H9 (cell line): ENCODE data around the gene METTL22. TPM values are rescaled to one million over a fixed set of nuclear protein-coding genes. Genes with fewer than 3 reads are reported as not detected.

Experiments used
- DNase-seq: peaks from one replicate; pipeline ENCODE4 v3.0.0-alpha.2; 2017
- H2AFZ ChIP-seq: one replicate; pipeline ENCODE4 v1.6.1; 2013; ENCODE audit warnings: mild to moderate bottlenecking, low read length, control low read depth, moderate library complexity
- H2AK5ac ChIP-seq: 2 replicates; pipeline ENCODE4 v1.6.1; 2013; ENCODE audit warnings: low read length, control low read depth, mixed read lengths; ENCODE audit not compliant: insufficient read length
- H2BK120ac ChIP-seq: one replicate; pipeline ENCODE4 v1.6.1; 2013; ENCODE audit warnings: low read depth, mild to moderate bottlenecking, low read length, control low read depth, inconsistent platforms; ENCODE audit not compliant: poor library complexity, severe bottlenecking
- H2BK12ac ChIP-seq: 2 replicates; pipeline ENCODE4 v1.6.1; 2013; ENCODE audit warnings: low read length, control low read depth, mixed read lengths, low read depth; ENCODE audit not compliant: insufficient read length
- H2BK15ac ChIP-seq: 2 replicates; pipeline ENCODE4 v1.6.1; 2013; ENCODE audit warnings: low read depth, low read length, control low read depth
- H2BK20ac ChIP-seq: one replicate; pipeline ENCODE4 v1.6.1; 2013; ENCODE audit warnings: low read depth, mild to moderate bottlenecking, low read length, control low read depth, inconsistent platforms; ENCODE audit not compliant: poor library complexity, severe bottlenecking
- H2BK5ac ChIP-seq: 2 replicates; pipeline ENCODE4 v1.6.1; 2013; ENCODE audit warnings: low read length, control low read depth, mixed read lengths; ENCODE audit not compliant: insufficient read length
- H3K14ac ChIP-seq: 2 replicates; pipeline ENCODE4 v1.6.1; 2013; ENCODE audit warnings: low read length, control low read depth; ENCODE audit not compliant: insufficient read depth
- H3K18ac ChIP-seq: 2 replicates; pipeline ENCODE4 v1.6.1; 2013; ENCODE audit warnings: low read depth, mild to moderate bottlenecking, mixed read lengths, low read length, control low read depth; ENCODE audit not compliant: insufficient read length
- H3K23ac ChIP-seq: 2 replicates; pipeline ENCODE4 v1.6.1; 2013; ENCODE audit warnings: low read length, control low read depth, mixed read lengths, low read depth; ENCODE audit not compliant: insufficient read length
- H3K23me2 ChIP-seq: 2 replicates; pipeline ENCODE4 v1.6.1; 2013; ENCODE audit warnings: low read depth, mild to moderate bottlenecking, mixed read lengths, low read length, control low read depth; ENCODE audit not compliant: insufficient read length, poor library complexity, severe bottlenecking
- H3K27ac ChIP-seq: 2 replicates; pipeline ENCODE4 v1.5.1; 2013; ENCODE audit warnings: low read length, control low read depth, mixed read lengths, low read depth; ENCODE audit not compliant: insufficient read length
- H3K27me3 ChIP-seq: 2 replicates; pipeline ENCODE4 v1.6.1; 2013; ENCODE audit warnings: low read length, control low read depth, inconsistent platforms; ENCODE audit not compliant: insufficient read depth
- H3K4ac ChIP-seq: 2 replicates; pipeline ENCODE4 v1.6.1; 2013; ENCODE audit warnings: low read depth, mild to moderate bottlenecking, control low read depth, inconsistent platforms, low read length, moderate library complexity
- H3K4me1 ChIP-seq: 2 replicates; pipeline ENCODE4 v1.6.1; 2013; ENCODE audit warnings: low read length, control low read depth, inconsistent platforms; ENCODE audit not compliant: insufficient read depth
- H3K4me2 ChIP-seq: 2 replicates; pipeline ENCODE4 v1.6.1; 2013; ENCODE audit warnings: low read length, control low read depth, mixed read lengths; ENCODE audit not compliant: insufficient read length, insufficient read depth
- H3K56ac ChIP-seq: 2 replicates; pipeline ENCODE4 v1.6.1; 2013; ENCODE audit warnings: low read depth, mild to moderate bottlenecking, mixed read lengths, low read length, control low read depth; ENCODE audit not compliant: insufficient read length
- H3K79me1 ChIP-seq: 2 replicates; pipeline ENCODE4 v1.6.1; 2013; ENCODE audit warnings: low read depth, mild to moderate bottlenecking, moderate library complexity, low read length, control low read depth, inconsistent platforms; ENCODE audit not compliant: insufficient read depth, poor library complexity, severe bottlenecking
- H3K79me2 ChIP-seq: 2 replicates; pipeline ENCODE4 v1.6.1; 2013; ENCODE audit warnings: low read length, control low read depth, inconsistent platforms; ENCODE audit not compliant: insufficient read depth
- H3K9ac ChIP-seq: 2 replicates; pipeline ENCODE4 v1.6.1; 2013; ENCODE audit warnings: low read length, control low read depth, mixed read lengths; ENCODE audit not compliant: insufficient read length; ENCODE audit errors: extremely low read depth
- H3K9me3 ChIP-seq: one replicate; pipeline ENCODE4 v1.6.1; 2013; ENCODE audit warnings: low read depth, low read length, inconsistent platforms; ENCODE audit not compliant: control insufficient read depth
- H3T11ph ChIP-seq: one replicate; pipeline ENCODE4 v1.6.1; 2013; ENCODE audit warnings: mild to moderate bottlenecking, low read length, control low read depth, inconsistent platforms
- H4K20me1 ChIP-seq: one replicate; pipeline ENCODE4 v1.6.1; 2013; ENCODE audit not compliant: control insufficient read depth, insufficient read length, insufficient read depth
- H4K5ac ChIP-seq: 2 replicates; pipeline ENCODE4 v1.6.1; 2013; ENCODE audit warnings: low read depth, mild to moderate bottlenecking, mixed read lengths, low read length, control low read depth; ENCODE audit not compliant: insufficient read length
- H4K8ac ChIP-seq: replicated peaks from 2 replicates; pipeline ENCODE4 v1.6.1; 2013; ENCODE audit warnings: low read length, control low read depth, mixed read lengths, low read depth; ENCODE audit not compliant: insufficient read length
- H4K91ac ChIP-seq: 2 replicates; pipeline ENCODE4 v1.6.1; 2013; ENCODE audit warnings: low read depth, mild to moderate bottlenecking, moderate library complexity, mixed read lengths, low read length, control low read depth; ENCODE audit not compliant: insufficient read length
- H3K27ac Mint-ChIP-seq, 3 experiments: 2 replicates in 2 of 3; 3 replicates in 1 of 3; pipeline ENCODE4 v1.8.0; 2020 to 2021; ENCODE audit warnings: mixed read lengths in 3 of 3, mild to moderate bottlenecking in 1 of 3, moderate library complexity in 1 of 3
- H3K27me3 Mint-ChIP-seq: 2 replicates; pipeline ENCODE4 v1.8.0; 2021; ENCODE audit warnings: low read depth, mild to moderate bottlenecking, moderate library complexity, mixed read lengths
- H3K36me3 Mint-ChIP-seq, 3 experiments: 2 replicates in 2 of 3; 3 replicates in 1 of 3; pipeline ENCODE4 v1.8.0; 2020 to 2021; ENCODE audit warnings: low read depth in 3 of 3, mixed read lengths in 3 of 3; ENCODE audit not compliant: insufficient read depth in 1 of 3
- H3K4me1 Mint-ChIP-seq, 2 experiments: 2 replicates each; pipeline ENCODE4 v1.8.0; 2020; ENCODE audit warnings: mixed read lengths in 2 of 2
- H3K4me3 Mint-ChIP-seq, 2 experiments: 2 replicates in 1 of 2; 3 replicates in 1 of 2; pipeline ENCODE4 v1.8.0; 2020 to 2021; ENCODE audit warnings: mild to moderate bottlenecking in 2 of 2, mixed read lengths in 2 of 2, moderate library complexity in 1 of 2
- H3K9me3 Mint-ChIP-seq, 2 experiments: 2 replicates in 1 of 2; 3 replicates in 1 of 2; pipeline ENCODE4 v1.8.0; 2020; ENCODE audit warnings: mild to moderate bottlenecking in 2 of 2, mixed read lengths in 2 of 2, moderate library complexity in 1 of 2
- CTCF ChIP-seq: fragments of 200-600 bp; sonication (generic); conservative IDR thresholded peaks from 3 replicates; pipeline ENCODE4 v1.8.0; 2021; ENCODE audit warnings: antibody characterized with exemption, mild to moderate bottlenecking
- WGBS: extraction: QIAGEN DNeasy Blood & Tissue Kit; methylation state at CpG from one replicate; pipeline ENCODE4 v1.1.7; 2013; ENCODE audit warnings: missing lambda C conversion rate, low lambda C conversion rate, mixed read lengths; ENCODE audit not compliant: insufficient read length; ENCODE audit errors: extremely low coverage; 5-methylcytosine and 5-hydroxymethylcytosine counted together
- total RNA-seq: library from RNA; stranded (reverse); gene quantifications from 2 replicates; pipeline ENCODE4 v1.2.1, GENCODE V29; 2021

The METTL22 gene
- total RNA-seq, 1 experiment from 2014 or later = 51.9 TPM

- Mint-ChIP-seq H3K4me3 (no peak overlapping the region), H3K36me3 (no peaks in the 10 kb centered on the region; a peak in 1 of 7 replicates), H3K27ac (no peak overlapping the region), H3K27me3 (peaks cover 20% of the 10 kb centered on the region), H3K4me1 (peaks cover 19% of the 10 kb centered on the region in 2 experiments), H3K9me3 (no peaks in the 10 kb centered on the region)
- Histone ChIP-seq H4K20me1 (no peaks in the 10 kb centered on the region), H3K4ac (no peak overlapping the region), H3K14ac (no peak overlapping the region), H3K9ac (no peak overlapping the region), H3K27ac (no peak overlapping the region), H3K18ac (no peak overlapping the region), H4K8ac (no peak overlapping the region), H3K79me1 (no peaks in the 10 kb centered on the region), H2BK5ac (no peak overlapping the region), H3K56ac (no peak overlapping the region), H3K79me2 (no peaks in the 10 kb centered on the region), H2AFZ (no peak overlapping the region), H2BK15ac (no peak overlapping the region), H3T11ph (no peak overlapping the region), H4K91ac (no peak overlapping the region), H3K27me3 (peaks cover 15% of the 10 kb centered on the region; the same call in 1 of the 2 replicates), H3K23me2 (peaks cover 12% of the 10 kb centered on the region), H3K4me1 (peaks cover 3% of the 10 kb centered on the region; the same call in 1 of the 2 replicates), H2AK5ac (no peak overlapping the region), H3K9me3 (no peaks in the 10 kb centered on the region), H3K23ac (no peak overlapping the region), H4K5ac (no peak overlapping the region), H3K4me2 (no peak overlapping the region), H2BK12ac (no peak overlapping the region), H2BK20ac (no peak overlapping the region), H2BK120ac (no peak overlapping the region)
- no CpG with 5 or more reads among the region's 2 CpGs for WGBS
- DNase-seq = no peak
- TF ChIP-seq CTCF = no peak
Observed at GRCh38 chr16:8585041-8585440, 36.5 kb upstream of the METTL22 start.
